IMR-90 (cell line): ENCODE data around the gene DCAF16. TPM values are rescaled to one million over a fixed set of nuclear protein-coding genes. Genes with fewer than 3 reads are reported as not detected.

ENCODE experiments used
- ATAC-seq: fragments of 200-7000 bp; cut with Tn5 transposase; 2 replicates; pipeline ENCODE4 v1.9.1; 2020; ENCODE audit warnings: low read depth, mild to moderate bottlenecking, moderate library complexity
- BruUV-seq: library from RNA; stranded (reverse); fragments of 400-500 nt; replicated peaks from 2 replicates; lab custom pipeline; 2021; lab: Mats Ljungman, UMichigan
- CTCF ChIA-PET: fragments of 300-600 bp; formaldehyde crosslinking; extraction: SDS; loops from one replicate; lab custom pipeline; 2021; ENCODE audit warnings: antibody characterized with exemption; lab: Yijun Ruan, JAX
- POLR2A ChIA-PET: fragments of 300-600 bp; sonication (Branson Sonifier 250); formaldehyde crosslinking; loops from one replicate; lab custom pipeline; 2022; ENCODE audit warnings: antibody characterized with exemption; ENCODE audit not compliant: unreplicated experiment; lab: Charles Lee
- DNase-seq: peaks from one replicate; pipeline ENCODE4 v3.0.0; 2013
- H2AFZ ChIP-seq: replicated peaks from 2 replicates; pipeline ENCODE3; 2013; ENCODE audit warnings: low read length, mild to moderate bottlenecking; ENCODE audit not compliant: poor library complexity
- H2AK5ac ChIP-seq: 2 replicates; pipeline ENCODE4 v1.6.1; 2013; ENCODE audit warnings: low read depth, low read length, inconsistent platforms
- H2AK9ac ChIP-seq: replicated peaks from 2 replicates; pipeline ENCODE3; 2013; ENCODE audit warnings: mild to moderate bottlenecking, low read depth, low read length, moderate library complexity; ENCODE audit not compliant: poor library complexity
- H2BK120ac ChIP-seq: 2 replicates; pipeline ENCODE4 v1.6.1; 2013; ENCODE audit warnings: low read depth, low read length, inconsistent platforms
- H2BK15ac ChIP-seq: 3 replicates; pipeline ENCODE4 v1.6.1; 2013; ENCODE audit warnings: low read depth, low read length, inconsistent platforms
- H2BK20ac ChIP-seq: 2 replicates; pipeline ENCODE4 v1.6.1; 2013; ENCODE audit warnings: low read depth, mild to moderate bottlenecking, inconsistent platforms, low read length, moderate library complexity
- H2BK5ac ChIP-seq: 2 replicates; pipeline ENCODE4 v1.6.1; 2013; ENCODE audit warnings: mild to moderate bottlenecking, low read depth, low read length, inconsistent platforms; ENCODE audit not compliant: poor library complexity, severe bottlenecking
- H3K14ac ChIP-seq: replicated peaks from 2 replicates; pipeline ENCODE4 v1.6.1; 2013; ENCODE audit warnings: low read depth, low read length, inconsistent platforms
- H3K18ac ChIP-seq: 2 replicates; pipeline ENCODE4 v1.6.1; 2013; ENCODE audit warnings: low read depth, low read length, control low read depth
- H3K23ac ChIP-seq: 2 replicates; pipeline ENCODE4 v1.6.1; 2013; ENCODE audit warnings: low read depth, low read length, inconsistent platforms
- H3K27ac ChIP-seq: 2 replicates; pipeline ENCODE4 v1.5.1; 2013; ENCODE audit warnings: mild to moderate bottlenecking, control low read depth, low read length; ENCODE audit not compliant: insufficient read depth
- H3K27me3 ChIP-seq: 2 replicates; pipeline ENCODE4 v1.6.1; 2013; ENCODE audit warnings: low read length; ENCODE audit not compliant: control insufficient read depth, insufficient read depth
- H3K36me3 ChIP-seq: 2 replicates; pipeline ENCODE4 v1.6.1; 2013; ENCODE audit warnings: low read length, mixed read lengths; ENCODE audit not compliant: control insufficient read depth, insufficient read depth
- H3K4ac ChIP-seq: 2 replicates; pipeline ENCODE4 v1.6.1; 2013; ENCODE audit warnings: low read depth, low read length, inconsistent platforms
- H3K4me1 ChIP-seq: 2 replicates; pipeline ENCODE4 v1.6.1; 2013; ENCODE audit warnings: low read length, mixed read lengths; ENCODE audit not compliant: control insufficient read depth, insufficient read depth
- H3K4me2 ChIP-seq: 2 replicates; pipeline ENCODE4 v1.6.1; 2013; ENCODE audit warnings: low read depth, mild to moderate bottlenecking, control low read depth, low read length, moderate library complexity
- H3K4me3 ChIP-seq: 2 replicates; pipeline ENCODE4 v1.5.1; 2013; ENCODE audit warnings: low read depth, mild to moderate bottlenecking, control low read depth, low read length, moderate library complexity; ENCODE audit not compliant: insufficient read depth
- H3K56ac ChIP-seq: 2 replicates; pipeline ENCODE4 v1.6.1; 2013; ENCODE audit warnings: low read length, inconsistent platforms; ENCODE audit not compliant: insufficient read depth; ENCODE audit errors: extremely low read depth
- H3K79me1 ChIP-seq, 2 experiments: 2 replicates each; pipeline ENCODE4 v1.6.1; 2013; ENCODE audit warnings: low read length in 2 of 2, inconsistent platforms in 1 of 2, low read depth in 1 of 2
- H3K9ac ChIP-seq: 2 replicates; pipeline ENCODE4 v1.6.1; 2013; ENCODE audit warnings: low read depth, low read length, control low read depth
- H3K9me1 ChIP-seq: 2 replicates; pipeline ENCODE4 v1.6.1; 2013; ENCODE audit warnings: low read length, inconsistent platforms; ENCODE audit not compliant: insufficient read depth
- H3K9me3 ChIP-seq: 2 replicates; pipeline ENCODE4 v1.6.1; 2013; ENCODE audit warnings: low read length; ENCODE audit not compliant: control insufficient read depth, insufficient read depth
- H4K20me1 ChIP-seq: 2 replicates; pipeline ENCODE4 v1.6.1; 2013; ENCODE audit warnings: low read length, inconsistent platforms; ENCODE audit not compliant: insufficient read depth
- H4K5ac ChIP-seq: 2 replicates; pipeline ENCODE4 v1.6.1; 2013; ENCODE audit warnings: mild to moderate bottlenecking, low read depth, low read length, control low read depth
- H4K8ac ChIP-seq, 2 experiments: 2 replicates each; pipeline ENCODE4 v1.6.1; 2013; ENCODE audit warnings: low read depth in 2 of 2, low read length in 2 of 2, control low read depth in 1 of 2, inconsistent platforms in 1 of 2
- H4K91ac ChIP-seq: 2 replicates; pipeline ENCODE4 v1.6.1; 2013; ENCODE audit warnings: low read depth, low read length, inconsistent platforms; ENCODE audit not compliant: insufficient read depth
- BHLHE40 ChIP-seq: fragments of 150-350 bp; IDR thresholded peaks from 2 replicates; pipeline ENCODE4 v1.6.1; 2016; ENCODE audit warnings: mild to moderate bottlenecking, low read depth, low read length
- CEBPB ChIP-seq: IDR thresholded peaks from 2 replicates; pipeline ENCODE4 v1.6.1; 2012; ENCODE audit warnings: low read depth, low read length, improper control_type of control experiment
- CHD1 ChIP-seq: IDR thresholded peaks from 2 replicates; pipeline ENCODE4 v1.6.1; 2012; ENCODE audit warnings: low read depth, low read length, improper control_type of control experiment
- FOS ChIP-seq: fragments of 150-350 bp; IDR thresholded peaks from 2 replicates; pipeline ENCODE4 v1.6.1; 2016; ENCODE audit warnings: low read depth, low read length
- MXI1 ChIP-seq: IDR thresholded peaks from 2 replicates; pipeline ENCODE4 v1.6.1; 2012; ENCODE audit warnings: low read depth, mild to moderate bottlenecking, low read length, moderate library complexity, borderline replicate concordance
- RAD21 ChIP-seq: IDR thresholded peaks from 2 replicates; pipeline ENCODE4 v1.6.1; 2012; ENCODE audit warnings: low read length, improper control_type of control experiment
- RFX5 ChIP-seq: IDR thresholded peaks from 2 replicates; pipeline ENCODE4 v1.8.0; 2012; ENCODE audit warnings: low read depth, mild to moderate bottlenecking, low read length, moderate library complexity
- WGBS, 2 experiments: methylation state at CpG; one replicate each; pipeline versions ENCODE4 v1.1.5 to v1.1.7; 2013; ENCODE audit warnings: missing lambda C conversion rate in 2 of 2; ENCODE audit not compliant: insufficient read length in 1 of 2; ENCODE audit errors: extremely low coverage in 2 of 2; 5-methylcytosine and 5-hydroxymethylcytosine counted together
- dilution Hi-C: fragments of 300-500 bp; cut with HindIII; formaldehyde crosslinking; loops from one replicate; pipeline ENCODE4 v1.14.3; 2018; ENCODE audit warnings: low sequenced_read_pairs; ENCODE audit not compliant: unreplicated experiment
- in situ Hi-C: fragments of 300-500 bp; cut with MboI; formaldehyde crosslinking; loops from 3 replicates; pipeline ENCODE4 v1.14.3; 2019; ENCODE audit warnings: low sequenced_read_pairs, inconsistent platforms, mixed read lengths
- intact Hi-C: fragments of 100-400 bp; cut with micrococcal nuclease; formaldehyde crosslinking; loops from 2 replicates; pipeline ENCODE4 v1.10.0; 2022
- polyA plus RNA-seq, 3 experiments: library from polyadenylated mRNA; depleted of rRNA; stranded (reverse); fragments of >200 nt; gene quantifications; 2 replicates each; pipeline ENCODE4 v1.2.3, GENCODE V29; 2012; ENCODE audit warnings: low replicate concordance in 1 of 3
- total RNA-seq: library from RNA; depleted of rRNA; stranded (reverse); fragments of >200 nt; gene quantifications from 2 replicates; pipeline ENCODE4 v1.2.3, GENCODE V29; 2012
- TF ChIP-seq, protein P1 (sequence below): fragments of 150-350 bp; IDR thresholded peaks from 2 replicates; pipeline ENCODE4 v1.6.1; 2016; ENCODE audit warnings: low read depth, mild to moderate bottlenecking, low read length, moderate library complexity, borderline replicate concordance
- TF ChIP-seq, protein P2 (sequence below): fragments of 150-350 bp; IDR thresholded peaks from 2 replicates; pipeline ENCODE4 v1.6.1; 2017; ENCODE audit warnings: mild to moderate bottlenecking, antibody characterized with exemption, low read length, low read depth

Gene DCAF16
- total and polyA plus RNA-seq, 2 of the 4 experiments (the other 2 are of a cell fraction) = 15.1 to 31.5 TPM

GRCh38 chr4:17765514-17766286 lies 44.9 kb downstream of the DCAF16 start:
- BruUV-seq = no TSS peak
- dilution Hi-C loops = no loop called here
- WGBS, 2 experiments = 100% methylated on average over 1 of the region's 11 CpGs; no CpG with 5 or more reads in 1 of the 2 experiments

More at GRCh38 chr4:17765514-17766286, 44.9 kb downstream of the DCAF16 start:
- TF ChIP-seq FOS (no peak), CEBPB (no peak), CHD1 (no peak), MXI1 (no peak), RFX5 (no peak), BHLHE40 (no peak), RAD21 (no peak)
- TF ChIP-seq, protein P1, sequence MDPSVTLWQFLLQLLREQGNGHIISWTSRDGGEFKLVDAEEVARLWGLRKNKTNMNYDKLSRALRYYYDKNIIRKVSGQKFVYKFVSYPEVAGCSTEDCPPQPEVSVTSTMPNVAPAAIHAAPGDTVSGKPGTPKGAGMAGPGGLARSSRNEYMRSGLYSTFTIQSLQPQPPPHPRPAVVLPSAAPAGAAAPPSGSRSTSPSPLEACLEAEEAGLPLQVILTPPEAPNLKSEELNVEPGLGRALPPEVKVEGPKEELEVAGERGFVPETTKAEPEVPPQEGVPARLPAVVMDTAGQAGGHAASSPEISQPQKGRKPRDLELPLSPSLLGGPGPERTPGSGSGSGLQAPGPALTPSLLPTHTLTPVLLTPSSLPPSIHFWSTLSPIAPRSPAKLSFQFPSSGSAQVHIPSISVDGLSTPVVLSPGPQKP = no peak
- TF ChIP-seq, protein P2, sequence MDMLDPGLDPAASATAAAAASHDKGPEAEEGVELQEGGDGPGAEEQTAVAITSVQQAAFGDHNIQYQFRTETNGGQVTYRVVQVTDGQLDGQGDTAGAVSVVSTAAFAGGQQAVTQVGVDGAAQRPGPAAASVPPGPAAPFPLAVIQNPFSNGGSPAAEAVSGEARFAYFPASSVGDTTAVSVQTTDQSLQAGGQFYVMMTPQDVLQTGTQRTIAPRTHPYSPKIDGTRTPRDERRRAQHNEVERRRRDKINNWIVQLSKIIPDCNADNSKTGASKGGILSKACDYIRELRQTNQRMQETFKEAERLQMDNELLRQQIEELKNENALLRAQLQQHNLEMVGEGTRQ = no peak
- H3K4me2 ChIP-seq = no peak overlapping the region
- H3K36me3 ChIP-seq = no peaks in the 10 kb centered on the region
- H2BK5ac ChIP-seq = no peak overlapping the region
- H3K27ac ChIP-seq = no peak overlapping the region
- no peaks in the 10 kb centered on the region for H3K27me3 ChIP-seq
- no peak overlapping the region for H3K4me3 ChIP-seq
- H3K9ac ChIP-seq = no peak overlapping the region
- no peak overlapping the region for H3K56ac ChIP-seq
- H3K9me1 ChIP-seq = no peaks in the 10 kb centered on the region
- H3K79me1 ChIP-seq = no peaks in the 10 kb centered on the region
- H3K4ac ChIP-seq = no peak overlapping the region
- H3K23ac ChIP-seq = no peak overlapping the region
- H2AK5ac ChIP-seq = no peak overlapping the region
- H4K5ac ChIP-seq = no peak overlapping the region
- no peaks in the 10 kb centered on the region for H4K20me1 ChIP-seq
- DNase-seq = no peak
- intact Hi-C loops = no loop called here
- in situ Hi-C loops = no loop called here
- no peak overlapping the region for H2AK9ac ChIP-seq
- H3K14ac ChIP-seq = no peak overlapping the region
- ChIA-PET CTCF (interaction anchor here (0.6 kb wide), 1 partner anchor 30 kb away, joined by 5 read pairs; no protein-coding TSS in a partner anchor), POLR2A (no interaction called here)
- no peak overlapping the region for H3K18ac ChIP-seq
- H4K8ac ChIP-seq = no peak overlapping the region
- no peaks in the 10 kb centered on the region for H3K9me3 ChIP-seq
- H2BK20ac ChIP-seq = no peak overlapping the region
- no peak for ATAC-seq
- H3K4me1 ChIP-seq = no peaks in the 10 kb centered on the region
- no peak overlapping the region for H2BK15ac ChIP-seq
- no peak overlapping the region for H2BK120ac ChIP-seq
- no peak overlapping the region for H2AFZ ChIP-seq
- no peak overlapping the region for H4K91ac ChIP-seq
